Measurements from ENCODE around the gene PTPRG.

Gene PTPRG

DNA sequence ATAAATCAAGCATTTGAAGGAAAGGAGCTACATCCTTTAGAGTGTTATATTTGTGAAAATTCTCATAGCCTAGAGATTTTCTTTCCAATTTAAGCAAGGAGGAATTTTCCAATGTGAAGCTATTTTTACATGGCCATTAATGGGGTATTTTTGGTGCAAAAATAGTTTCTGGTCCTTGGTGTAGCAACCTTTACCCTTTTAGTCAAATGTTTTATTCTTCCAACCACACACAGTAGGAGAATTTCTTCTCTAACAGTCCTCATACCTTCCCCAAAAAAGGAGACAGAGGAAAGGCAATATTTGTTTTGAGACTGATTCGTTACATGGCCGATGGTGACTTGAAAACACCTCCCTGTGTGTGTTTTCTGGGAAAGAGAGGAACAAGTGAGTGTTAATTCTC is 261.2 kb downstream of the PTPRG start:
- H2AFZ ChIP-seq = no peak overlapping the region
- TF ChIP-seq, protein P1, sequence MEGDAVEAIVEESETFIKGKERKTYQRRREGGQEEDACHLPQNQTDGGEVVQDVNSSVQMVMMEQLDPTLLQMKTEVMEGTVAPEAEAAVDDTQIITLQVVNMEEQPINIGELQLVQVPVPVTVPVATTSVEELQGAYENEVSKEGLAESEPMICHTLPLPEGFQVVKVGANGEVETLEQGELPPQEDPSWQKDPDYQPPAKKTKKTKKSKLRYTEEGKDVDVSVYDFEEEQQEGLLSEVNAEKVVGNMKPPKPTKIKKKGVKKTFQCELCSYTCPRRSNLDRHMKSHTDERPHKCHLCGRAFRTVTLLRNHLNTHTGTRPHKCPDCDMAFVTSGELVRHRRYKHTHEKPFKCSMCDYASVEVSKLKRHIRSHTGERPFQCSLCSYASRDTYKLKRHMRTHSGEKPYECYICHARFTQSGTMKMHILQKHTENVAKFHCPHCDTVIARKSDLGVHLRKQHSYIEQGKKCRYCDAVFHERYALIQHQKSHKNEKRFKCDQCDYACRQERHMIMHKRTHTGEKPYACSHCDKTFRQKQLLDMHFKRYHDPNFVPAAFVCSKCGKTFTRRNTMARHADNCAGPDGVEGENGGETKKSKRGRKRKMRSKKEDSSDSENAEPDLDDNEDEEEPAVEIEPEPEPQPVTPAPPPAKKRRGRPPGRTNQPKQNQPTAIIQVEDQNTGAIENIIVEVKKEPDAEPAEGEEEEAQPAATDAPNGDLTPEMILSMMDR (IDR thresholded peaks at IDR 0.05) = no peak
- no peaks in the 10 kb centered on the region for H3K27me3 ChIP-seq (ENCODE audit: control insufficient read depth, insufficient read depth, low read length)
- H3K27ac ChIP-seq = peak overlapping the region; percentile 11
- H3K4me2 ChIP-seq (ENCODE audit: low read length) = no peak overlapping the region
- H3K4me3 ChIP-seq (ENCODE audit: low read depth, low read length) = no peak overlapping the region
- H3K9me3 ChIP-seq (ENCODE audit: control insufficient read depth, low read length) = no peaks in the 10 kb centered on the region
- H3K79me2 ChIP-seq = peaks cover 58% of the 10 kb centered on the region
- H3K9ac ChIP-seq = no peak overlapping the region
- no peaks in the 10 kb centered on the region for H3K36me3 ChIP-seq (ENCODE audit: control insufficient read depth, insufficient read depth, low read length)
- H3K4me1 ChIP-seq = peaks cover 24% of the 10 kb centered on the region

DNA sequence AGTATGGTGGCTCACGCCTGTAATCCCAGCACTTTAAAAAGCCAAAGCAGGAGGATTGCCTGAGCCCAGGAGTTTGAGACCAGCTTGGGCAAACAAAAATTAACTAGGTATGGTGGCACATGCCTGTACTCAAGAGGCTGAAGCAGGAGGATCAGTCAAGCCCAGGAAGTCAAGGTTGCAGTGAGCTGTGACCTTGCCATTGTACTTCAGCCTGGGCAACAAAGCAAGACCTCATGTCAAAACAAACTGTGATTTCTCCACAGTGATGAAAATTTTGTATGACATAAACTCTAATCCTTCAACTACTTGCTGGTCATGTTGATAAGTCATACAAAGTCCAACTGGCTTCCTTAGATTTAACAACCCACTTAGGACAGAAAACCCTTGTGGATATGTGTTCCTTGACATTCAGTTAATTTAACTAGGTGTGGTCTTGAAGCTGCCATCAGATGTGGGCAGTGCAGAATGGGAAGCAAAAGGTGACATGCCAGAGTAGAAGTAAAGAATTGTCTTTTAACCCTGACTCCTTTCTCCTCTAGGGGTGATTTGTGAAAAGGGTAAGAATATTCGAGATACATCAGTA is 263.3 kb downstream of the PTPRG start:
- H3K27me3 ChIP-seq (ENCODE audit: control insufficient read depth, insufficient read depth, low read length) = no peaks in the 10 kb centered on the region
- TF ChIP-seq, protein P1 (IDR thresholded peaks at IDR 0.05) = no peak
- no peak overlapping the region for H2AFZ ChIP-seq
- H3K4me2 ChIP-seq (ENCODE audit: low read length) = no peak overlapping the region
- H3K4me3 ChIP-seq (ENCODE audit: low read depth, low read length) = no peak overlapping the region
- peaks cover 30% of the 10 kb centered on the region for H3K4me1 ChIP-seq
- no peaks in the 10 kb centered on the region for H3K9me3 ChIP-seq (ENCODE audit: control insufficient read depth, low read length)
- no peak overlapping the region for H3K27ac ChIP-seq
- no peaks in the 10 kb centered on the region for H3K36me3 ChIP-seq (ENCODE audit: control insufficient read depth, insufficient read depth, low read length)
- H3K9ac ChIP-seq = no peak overlapping the region
- peaks cover 65% of the 10 kb centered on the region for H3K79me2 ChIP-seq

DNA sequence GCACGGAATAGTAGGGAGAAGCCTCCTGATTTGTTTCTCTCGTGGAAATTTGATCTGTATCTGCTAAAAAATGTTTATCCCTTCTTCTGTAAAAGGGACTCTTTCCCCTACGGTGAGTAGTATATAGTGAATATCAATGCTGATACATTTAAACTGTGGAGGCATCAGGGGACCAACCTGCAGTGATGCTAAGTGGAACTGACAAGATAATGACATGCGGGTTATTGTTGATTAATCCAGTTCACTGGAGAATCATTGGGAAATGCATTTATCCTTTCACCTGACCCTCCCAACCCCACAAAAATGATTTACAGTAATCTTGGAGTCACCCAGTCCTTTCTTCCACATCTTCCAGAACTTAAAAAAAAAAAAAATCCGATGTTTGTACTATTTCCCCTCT is 264.8 kb downstream of the PTPRG start:
- TF ChIP-seq, protein P1 (IDR thresholded peaks at IDR 0.05) = no peak
- Histone ChIP-seq H3K9ac (no peak overlapping the region), H3K4me2 (ENCODE audit: low read length) (no peak overlapping the region), H3K4me3 (ENCODE audit: low read depth, low read length) (no peak overlapping the region), H3K27me3 (ENCODE audit: control insufficient read depth, insufficient read depth, low read length) (no peaks in the 10 kb centered on the region), H2AFZ (no peak overlapping the region), H3K79me2 (peaks cover 60% of the 10 kb centered on the region), H3K9me3 (ENCODE audit: control insufficient read depth, low read length) (no peaks in the 10 kb centered on the region), H3K27ac (no peak overlapping the region), H3K4me1 (peaks cover 32% of the 10 kb centered on the region), H3K36me3 (ENCODE audit: control insufficient read depth, insufficient read depth, low read length) (no peaks in the 10 kb centered on the region)

DNA sequence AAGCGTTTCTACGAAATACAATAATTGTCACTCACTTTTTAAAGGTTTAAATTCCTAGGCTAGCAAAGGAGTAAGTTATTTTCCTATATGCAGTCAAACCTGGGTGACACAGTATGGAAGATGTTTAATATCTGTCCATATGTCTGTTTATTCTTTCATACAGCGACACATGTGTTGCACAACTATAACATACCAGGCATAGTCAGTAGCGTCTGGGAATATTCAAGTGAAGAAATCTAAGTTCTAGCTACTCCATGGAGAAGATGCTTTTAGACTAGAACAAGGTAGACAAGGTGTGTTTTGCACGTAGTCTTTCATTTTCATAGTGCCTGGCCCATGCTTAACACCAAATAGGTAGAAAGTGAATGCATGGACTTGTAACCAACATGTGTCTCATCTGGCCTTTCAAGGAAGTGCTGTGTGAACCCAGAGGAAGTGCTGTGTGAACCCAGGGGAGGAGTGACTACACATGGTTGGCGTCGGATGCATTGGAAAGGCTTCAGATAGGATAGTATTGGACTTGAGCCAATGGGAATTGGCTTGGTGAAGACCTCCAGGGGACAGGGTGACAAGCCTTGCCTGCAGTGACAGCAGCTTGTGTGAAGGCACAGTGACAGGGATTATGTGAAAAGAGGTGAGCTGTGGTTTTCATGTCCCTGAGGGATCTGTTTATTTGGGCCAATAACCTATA is 267.0 kb downstream of the PTPRG start:
- no peaks in the 10 kb centered on the region for H3K9me3 ChIP-seq (ENCODE audit: control insufficient read depth, low read length)
- H3K36me3 ChIP-seq (ENCODE audit: control insufficient read depth, insufficient read depth, low read length) = no peaks in the 10 kb centered on the region
- TF ChIP-seq, protein P1 (IDR thresholded peaks at IDR 0.05) = no peak
- no peaks in the 10 kb centered on the region for H3K27me3 ChIP-seq (ENCODE audit: control insufficient read depth, insufficient read depth, low read length)
- no peak overlapping the region for H2AFZ ChIP-seq
- H3K79me2 ChIP-seq = peaks cover 61% of the 10 kb centered on the region
- H3K4me3 ChIP-seq (ENCODE audit: low read depth, low read length) = no peak overlapping the region
- no peak overlapping the region for H3K9ac ChIP-seq
- H3K27ac ChIP-seq = no peak overlapping the region
- H3K4me1 ChIP-seq = peaks cover 29% of the 10 kb centered on the region
- H3K4me2 ChIP-seq (ENCODE audit: low read length) = no peak overlapping the region

All from parathyroid adenoma (tissue), 2 donors.